Amniotic stem cell (primary cell): Measurements from ENCODE around the gene LITAFD.
"Not testable (repeated sequence)": the region's sequence is repeated elsewhere in the genome, so short reads cannot be mapped to it uniquely, and the experiment has no call there.

Source experiments
- DNase-seq: peaks from one replicate; lab custom pipeline; 2025; lab: John Stamatoyannopoulos, UW

The LITAFD gene

DNA sequence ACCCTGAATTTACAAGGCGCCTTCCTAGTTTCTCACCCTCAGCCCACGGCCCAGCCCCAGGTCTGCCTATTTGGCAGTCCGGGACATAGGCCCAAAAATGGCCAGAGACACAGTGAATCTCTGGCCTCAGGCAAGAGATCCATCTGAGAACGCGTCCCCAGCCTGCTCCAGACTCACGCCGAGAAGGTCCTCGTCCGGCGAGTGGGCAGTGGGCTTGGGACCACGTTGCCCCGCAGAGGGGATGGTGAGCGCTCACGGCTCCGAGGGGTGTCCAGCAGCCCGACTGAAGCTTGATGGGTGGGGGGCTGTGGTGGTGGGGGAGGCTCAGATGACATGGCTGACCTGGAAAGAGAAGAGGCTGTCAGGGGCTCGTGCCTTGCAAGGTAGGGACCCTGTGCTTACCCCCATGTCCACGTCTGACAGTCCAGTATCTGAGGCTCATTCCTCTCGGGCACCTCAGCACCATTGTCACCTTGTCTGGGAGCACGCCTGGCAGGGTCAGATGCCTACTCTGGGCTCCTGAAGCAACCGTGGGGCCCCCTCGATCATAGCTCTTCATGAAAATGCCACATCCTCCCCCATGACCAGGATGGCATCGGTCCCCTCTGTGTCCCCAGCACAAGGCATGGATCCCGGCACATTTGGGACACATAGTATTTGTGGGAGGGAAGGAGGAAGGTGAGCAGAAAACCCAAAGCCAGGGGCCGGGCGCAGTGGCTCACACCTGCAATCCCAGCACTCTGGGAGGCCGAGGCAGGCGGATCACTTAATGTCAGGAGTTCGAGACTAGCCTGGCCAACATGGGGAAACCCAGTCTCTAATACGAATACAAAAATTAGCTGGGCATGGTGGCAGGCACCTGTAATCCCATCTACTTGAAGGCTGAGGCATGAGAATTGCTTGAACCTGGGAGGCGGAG lies 22.9 kb upstream of the LITAFD start:
- no peak for DNase-seq

DNA sequence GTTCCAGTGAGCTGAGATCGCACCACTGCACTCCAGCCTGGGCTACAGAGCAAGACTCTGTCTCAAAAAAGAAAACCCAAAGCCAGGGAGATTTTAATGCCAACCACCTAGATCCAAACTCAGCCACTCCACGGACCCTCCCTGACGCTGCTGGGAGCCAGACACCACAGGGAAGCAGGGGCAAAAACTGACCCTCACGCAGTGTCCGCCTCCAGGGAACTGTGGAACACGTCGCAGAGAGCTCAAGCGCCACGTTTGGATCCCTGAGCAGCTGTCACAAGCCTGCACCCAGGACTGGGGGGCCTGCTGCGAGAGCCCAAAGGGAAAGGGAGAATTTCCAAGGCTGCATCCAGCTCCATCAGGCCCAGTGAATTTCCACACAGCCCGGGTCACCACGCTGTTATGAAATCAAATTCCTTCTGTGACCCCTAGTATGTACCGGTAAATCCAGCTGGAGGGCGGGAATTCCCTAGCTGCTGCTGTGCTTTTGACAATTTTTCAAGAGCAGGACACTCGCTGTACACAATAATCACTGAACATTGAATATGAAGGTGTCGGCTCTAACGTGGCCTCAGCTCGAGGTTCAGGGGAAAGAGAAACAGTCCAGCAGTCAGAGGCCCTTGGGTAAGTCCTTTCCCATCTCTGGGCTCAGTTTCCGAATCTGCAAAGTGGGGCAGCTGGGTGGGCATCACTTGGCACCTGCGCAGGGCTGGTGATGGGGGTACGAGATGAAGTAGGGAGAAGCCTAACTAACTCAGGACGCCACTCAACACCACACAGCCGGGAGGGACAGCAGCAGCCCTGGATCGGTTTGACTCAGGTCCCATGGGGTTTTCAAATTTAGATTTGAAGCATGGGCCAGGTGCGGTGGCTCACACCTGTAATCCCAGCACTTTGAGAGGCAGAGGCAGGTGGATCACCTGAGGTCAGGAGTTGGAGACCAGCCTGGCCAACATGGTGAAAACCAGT lies 22.0 kb upstream of the LITAFD start:
- DNase-seq: no peak

DNA sequence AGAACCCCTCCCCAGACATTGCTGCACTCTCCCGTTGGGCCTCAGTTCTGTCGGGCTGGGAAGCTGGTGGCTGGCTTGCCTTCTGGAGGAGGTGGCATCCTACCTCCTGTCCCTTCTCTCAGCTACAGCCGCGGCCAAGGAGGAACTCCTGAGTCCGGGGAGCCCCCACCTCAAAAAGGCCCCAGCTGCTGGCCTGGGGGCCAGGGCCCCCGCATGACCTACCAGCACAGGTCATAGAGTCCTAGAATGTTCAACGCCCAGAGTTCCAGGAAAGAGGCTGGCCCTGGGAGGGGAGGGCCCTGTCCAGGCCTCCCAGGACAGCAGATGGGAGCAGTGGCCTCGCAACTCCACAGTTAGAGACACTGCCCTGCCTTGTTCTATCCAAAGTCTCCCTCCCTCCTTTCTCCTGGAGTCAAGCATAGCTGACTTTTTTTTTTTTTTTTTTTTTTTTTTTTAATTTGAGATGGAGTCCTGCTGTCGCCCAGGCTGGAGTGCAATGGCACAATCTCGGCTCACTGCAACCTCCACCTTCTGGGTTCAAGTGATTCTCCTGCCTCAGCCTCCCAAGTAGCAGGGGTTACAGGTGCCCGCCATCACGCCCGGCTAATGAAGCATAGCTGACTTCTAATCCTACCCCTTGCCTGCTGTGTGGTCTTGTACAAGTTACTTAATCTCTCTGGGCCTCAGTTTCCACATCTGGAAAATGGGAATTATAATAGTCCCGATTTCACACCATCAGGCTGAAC lies 20.4 kb upstream of the LITAFD start:
- no peak for DNase-seq

DNA sequence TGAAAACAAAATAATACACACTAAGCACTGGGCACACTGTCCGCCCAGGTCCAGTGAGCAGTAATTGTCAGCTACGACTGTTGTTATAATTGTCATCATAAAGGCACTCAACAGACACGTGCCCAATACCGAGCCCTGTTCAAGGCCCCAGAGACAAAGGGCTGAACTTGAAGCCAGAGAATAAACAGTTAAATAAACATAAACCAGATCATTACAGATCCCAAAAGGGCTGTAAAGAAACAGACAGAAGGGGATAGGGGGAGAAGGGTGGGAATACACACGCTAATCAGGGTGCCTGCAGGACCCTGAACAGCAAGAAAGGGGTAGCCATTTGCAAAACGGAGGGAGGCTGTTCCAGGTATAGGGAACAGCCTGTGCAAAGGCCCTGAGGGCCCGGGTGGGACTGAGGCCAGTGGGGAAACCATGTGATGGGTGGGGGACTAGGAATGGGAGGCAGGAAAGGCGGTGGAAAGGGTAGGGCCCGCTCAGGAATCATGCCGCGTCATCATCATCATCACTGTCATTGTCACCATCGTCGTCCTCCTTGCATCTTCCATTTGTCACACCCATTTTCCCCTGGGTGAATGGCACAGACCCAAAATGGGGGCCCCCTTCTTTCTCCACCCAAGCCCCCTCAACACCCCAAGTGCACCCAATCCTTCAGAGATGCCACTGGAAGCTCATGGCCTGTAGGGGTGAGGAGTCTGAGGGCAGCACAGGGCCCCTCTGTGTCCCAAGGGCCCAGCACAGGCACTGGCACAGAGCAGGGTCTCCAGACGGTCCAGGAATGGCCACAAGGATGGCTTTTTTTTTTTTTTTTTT lies 19.6 kb upstream of the LITAFD start:
- DNase-seq: no peak

DNA sequence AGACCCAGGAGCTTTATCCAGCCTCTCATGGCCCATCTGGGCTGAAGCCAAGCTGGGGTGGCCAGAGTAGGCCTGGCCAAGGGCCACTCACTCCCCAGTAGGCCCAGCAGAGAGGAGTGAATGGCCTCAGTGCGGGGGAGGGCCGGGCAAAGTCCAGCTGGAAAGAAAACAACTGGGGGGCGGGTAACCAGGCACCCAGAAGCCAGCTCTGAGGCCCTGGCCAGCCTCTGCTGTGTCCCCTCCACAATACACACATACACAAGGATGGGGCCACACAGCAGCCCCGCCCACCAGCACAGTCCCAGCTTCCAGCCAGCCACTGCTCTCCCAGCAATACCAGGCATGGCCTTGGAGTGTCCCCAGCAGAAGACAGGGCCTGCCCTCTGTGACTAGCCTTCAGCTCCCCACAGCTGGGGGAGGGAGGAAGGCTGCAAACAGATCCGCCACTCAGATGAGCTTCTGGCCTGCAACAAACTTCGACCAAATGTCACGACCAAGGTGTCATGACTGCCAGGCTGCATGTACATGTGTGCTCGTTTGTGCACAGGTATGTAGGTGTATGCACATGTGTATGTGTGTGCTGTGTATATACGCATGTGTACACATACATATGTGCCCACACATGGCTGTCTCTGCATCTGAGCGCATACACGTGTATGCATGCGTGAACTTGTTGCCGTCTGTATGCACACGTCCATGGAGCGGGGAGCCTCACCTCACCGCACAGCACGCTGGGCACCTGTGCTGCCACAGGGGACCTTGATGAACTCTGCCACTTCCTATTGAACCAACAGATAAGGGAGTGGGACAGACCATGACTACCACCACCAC lies 18.3 kb upstream of the LITAFD start:
- no peak for DNase-seq

DNA sequence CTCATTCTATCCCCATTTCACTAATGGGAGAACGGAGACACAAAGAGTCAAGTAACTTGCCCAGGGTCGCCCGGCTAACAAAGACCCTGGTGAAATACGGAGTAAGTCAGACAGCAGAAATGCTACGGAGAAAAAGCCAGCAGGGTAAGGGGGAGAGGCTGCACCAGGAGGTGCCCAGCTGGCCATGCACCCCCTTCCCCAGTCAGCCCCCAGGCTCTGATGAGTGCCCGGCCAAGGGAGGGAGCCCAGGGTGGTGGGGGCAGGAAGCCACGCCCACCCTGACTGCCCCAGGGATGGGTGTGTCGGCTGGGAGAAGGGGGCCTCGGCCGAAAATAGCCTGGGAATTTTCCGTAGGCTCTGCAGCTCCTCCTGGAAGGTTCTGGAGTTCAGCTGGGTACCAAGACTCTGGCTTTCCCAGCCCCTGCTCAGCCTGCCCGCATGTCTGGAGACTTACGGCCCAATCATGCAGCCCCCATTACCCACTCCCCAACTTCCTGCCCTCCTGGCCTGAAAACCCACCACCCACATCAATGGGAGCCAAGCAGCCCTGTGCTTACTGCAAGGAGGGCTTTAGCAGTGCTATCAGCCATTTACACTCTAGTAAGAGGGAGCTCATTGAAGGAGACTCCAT lies 17.6 kb upstream of the LITAFD start:
- DNase-seq: no peak

DNA sequence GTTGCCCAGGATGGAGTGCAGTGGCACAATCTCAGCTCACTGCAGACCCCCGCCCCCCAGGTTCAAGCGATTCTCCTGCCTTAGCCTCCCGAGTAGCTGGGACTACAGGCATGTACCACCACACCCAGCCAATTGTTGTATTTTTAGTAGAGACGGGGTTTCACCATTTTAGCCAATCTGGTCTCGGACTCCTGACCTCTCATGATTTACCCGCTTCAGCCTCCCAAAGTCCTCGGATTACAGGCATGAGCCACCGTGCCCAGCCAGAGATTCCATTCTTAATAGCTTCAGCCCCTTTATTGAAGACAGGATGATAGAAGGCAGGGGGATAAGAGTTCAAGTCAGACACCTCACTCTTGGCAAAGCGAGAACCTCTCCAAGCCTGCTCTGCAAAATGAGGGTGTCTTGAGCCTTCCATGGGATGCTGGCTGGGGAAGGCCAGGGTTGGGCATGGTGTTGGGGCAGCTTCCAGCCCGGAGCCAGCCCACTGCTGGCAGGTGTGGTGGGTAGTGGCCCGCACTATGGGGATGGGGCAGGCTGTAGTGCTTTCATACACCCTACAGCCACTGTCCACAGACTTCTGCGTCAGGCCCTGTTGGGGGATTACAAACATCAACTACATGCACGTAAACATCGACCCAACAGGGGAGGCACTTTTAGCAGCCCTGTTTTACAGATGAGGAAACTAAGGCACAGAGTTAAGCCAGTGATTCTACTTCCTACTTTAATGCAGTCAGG lies 16.8 kb upstream of the LITAFD start:
- no peak for DNase-seq

DNA sequence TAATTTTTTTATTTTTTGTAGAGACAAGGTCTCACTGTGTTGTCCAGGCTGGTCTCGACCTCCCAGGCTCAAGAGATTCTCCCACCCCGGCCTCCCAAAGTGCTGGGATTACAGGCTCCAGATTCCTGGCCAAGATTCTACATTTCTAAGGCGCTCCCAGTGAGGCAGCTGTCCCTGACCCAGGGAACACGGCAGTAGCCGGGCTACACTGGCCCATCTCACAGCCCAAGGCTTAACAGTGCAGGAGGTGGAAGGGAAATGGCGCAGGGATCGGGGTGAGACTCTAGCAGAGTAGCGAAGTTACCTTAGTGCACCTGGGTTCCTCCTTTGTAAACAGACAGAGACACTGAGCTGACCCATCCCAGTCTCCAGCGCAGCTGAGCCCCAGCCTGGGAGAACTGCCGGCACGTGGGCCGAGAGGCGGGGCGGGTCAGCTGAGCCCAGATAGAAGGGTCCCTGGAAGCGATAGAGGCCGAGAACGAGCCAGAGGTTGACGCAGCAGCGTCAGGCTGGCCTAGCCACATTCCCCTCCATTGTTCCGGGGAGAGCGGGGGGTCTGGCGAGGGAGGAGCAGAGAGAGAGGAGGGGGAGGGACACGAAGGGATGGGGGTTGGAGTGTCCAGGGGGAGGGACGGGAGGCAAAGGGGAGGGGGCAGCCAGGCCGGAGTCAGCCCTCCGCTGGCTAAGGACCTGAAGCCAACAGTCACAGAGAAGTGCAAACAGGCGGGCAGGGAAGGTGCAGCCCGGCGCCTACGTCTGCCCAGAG lies 15.8 kb upstream of the LITAFD start:
- no peak for DNase-seq

DNA sequence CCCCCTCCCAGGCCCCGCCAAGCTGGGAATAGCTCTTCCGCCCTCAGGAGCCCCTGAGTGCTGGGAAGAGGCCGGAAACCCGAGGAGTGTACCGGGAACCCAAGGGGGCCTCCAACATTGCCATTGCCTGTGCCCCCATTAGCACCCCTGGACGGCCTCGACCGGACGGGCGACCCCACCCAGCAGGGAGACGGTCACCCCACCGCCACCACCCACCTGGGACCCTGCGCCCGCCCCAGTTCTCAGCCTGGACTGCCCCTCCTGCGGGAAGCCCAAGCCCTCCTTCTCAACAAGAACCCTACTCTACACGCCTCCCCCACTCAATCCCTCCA lies 15.3 kb upstream of the LITAFD start:
- DNase-seq: no peak

DNA sequence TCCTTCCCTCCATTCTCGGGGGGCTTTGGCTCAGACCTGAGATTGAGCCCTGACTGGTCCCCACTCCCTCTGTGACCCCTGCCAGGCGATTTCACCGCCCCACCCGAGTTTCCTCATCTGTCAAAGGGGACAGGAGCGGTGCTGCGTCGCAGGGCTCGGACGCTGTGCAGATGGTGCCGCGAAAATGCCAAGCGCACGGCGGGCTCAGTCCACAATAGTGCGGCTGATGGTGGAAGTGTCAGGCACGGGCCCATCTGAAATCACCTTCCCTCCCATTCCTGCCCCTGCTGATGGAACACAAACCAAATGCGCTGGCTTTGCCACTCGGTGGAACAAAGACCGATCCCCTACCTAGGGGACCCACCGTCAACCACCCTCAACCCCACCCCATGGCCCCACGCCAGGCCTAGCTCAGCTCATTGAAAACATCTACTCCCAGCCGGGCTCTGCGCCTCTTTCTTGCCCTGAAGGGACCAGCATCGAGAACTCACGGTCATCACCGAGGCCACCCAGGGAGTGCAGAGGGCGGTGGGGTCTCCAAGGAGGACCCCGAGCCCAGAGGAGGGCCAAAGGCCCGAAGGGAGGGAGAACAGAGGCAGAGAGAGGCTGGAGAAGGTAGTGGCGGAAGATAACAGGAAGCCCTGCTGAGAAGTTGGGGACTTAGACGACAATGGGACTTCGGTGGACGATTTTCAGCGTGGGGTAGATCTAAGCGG lies 14.8 kb upstream of the LITAFD start:
- no peak for DNase-seq

DNA sequence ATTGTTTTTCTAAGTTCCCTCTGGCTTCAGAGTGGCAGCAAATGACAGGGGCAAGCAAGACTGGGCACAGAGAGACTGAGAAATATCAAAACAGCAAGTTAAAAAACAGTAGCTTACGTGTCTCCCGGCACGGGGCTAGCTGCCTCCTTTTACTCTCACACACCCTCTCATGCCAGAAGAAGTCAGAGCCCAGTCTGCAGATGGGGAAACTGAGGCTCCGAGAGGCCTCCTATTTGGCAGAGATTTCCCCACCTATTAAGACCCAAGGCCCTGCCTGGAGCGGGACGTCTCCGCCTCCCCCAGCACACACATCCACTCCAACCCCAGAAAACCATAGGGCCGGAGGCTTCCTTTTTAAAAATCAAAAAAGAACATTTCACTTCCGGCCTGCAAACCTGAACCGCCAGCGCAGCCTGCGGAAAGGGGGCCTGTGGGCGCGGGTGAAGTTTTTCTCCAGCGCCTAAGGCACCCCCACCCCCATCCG lies 14.2 kb upstream of the LITAFD start:
- DNase-seq: no peak

DNA sequence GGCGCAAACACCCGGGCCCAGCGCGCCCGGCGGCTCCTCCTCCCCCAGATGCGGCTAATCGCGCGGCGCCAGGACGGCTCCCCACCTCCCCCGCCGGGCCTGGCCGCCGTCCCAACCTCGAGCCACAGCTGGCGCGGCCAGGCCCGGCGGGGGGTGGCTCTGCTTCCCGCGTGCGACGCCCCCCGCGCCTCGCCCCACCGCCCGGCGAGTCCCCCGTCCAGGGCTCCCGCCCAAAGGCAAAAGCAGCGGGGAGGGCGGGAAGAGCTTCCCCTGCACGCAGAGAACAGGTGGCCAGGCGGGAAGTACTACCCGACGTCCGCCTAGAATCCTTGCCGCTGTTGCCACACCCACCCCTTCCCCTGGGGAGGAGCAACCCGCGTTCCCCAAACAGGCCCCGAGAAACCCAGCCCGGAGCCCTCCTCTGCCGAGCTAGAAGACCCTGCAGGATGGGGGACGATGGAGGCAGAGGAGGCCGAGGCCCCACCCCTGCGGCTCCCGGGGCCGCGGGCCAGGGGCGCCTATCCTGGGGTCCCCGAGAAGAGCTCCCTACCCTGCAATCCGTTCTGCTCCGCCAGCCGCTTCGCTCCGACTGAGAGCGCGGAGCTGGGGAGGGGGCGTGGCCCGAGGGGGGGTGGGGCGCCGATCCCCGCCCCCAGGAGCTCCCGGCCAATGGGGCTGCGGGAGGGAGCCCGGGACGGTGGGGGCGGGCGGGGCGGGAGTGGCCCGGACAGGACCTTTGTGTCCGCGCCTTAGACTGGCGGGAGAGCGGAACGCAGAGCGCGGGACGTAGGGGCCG lies 13.5 kb upstream of the LITAFD start, which contains the start of gene CARHSP1:
TSS of gene CARHSP1 (minus strand) at position 591 of the 796 bp plus-strand sequence. CDS start 9,678 bp downstream, outside the sequence.
- DNase-seq: peak; percentile 80

DNA sequence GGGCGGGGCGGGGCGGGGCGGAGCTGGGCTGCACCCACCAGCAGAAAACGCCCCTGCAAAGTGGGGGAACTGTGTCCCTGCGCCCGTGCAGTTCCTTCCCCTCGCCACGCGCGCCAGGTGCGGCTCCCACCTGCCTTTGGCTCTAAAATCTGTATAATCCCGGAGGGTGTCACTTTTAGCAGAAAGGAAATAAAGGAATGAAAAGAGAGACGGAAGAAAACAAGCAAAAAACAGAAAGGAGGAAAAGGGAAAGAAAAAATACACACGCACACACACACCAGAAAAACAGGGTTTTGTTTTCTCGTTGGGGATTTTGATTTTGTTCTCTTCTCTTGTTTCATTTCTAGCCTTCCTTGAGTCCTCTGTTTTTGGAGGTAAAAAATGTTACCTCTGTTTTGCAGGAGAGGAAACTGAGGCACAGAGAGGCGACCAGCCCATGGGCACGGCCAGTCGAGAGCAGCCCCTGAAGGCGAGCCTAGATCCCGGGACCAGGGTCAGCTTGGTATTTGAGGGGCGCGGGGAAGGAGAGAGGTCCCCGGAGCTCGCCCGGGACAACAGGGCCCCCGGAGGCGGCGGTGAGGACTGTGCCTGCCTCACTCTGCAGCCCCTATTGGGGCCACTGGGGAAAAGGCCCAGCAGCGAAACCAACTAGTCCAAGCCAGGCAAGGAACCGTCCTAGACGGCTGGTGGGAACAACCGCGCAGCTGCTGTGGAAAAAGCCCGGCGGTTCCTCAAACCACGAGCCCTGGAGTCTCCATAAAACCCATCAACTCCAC lies 12.8 kb upstream of the LITAFD start:
- no peak for DNase-seq

DNA sequence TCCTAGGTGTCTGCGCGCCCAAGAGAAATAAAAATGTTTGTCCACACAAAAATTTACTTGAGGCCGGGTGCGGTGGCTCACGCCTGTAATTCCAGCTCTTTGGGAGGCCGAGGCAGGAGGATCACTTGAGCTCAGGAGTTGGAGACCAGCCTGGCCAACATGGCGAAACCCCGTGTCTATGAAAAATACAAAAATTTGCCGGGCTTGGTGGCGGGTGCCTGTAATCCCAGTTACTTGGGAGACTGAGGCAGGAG lies 12.2 kb upstream of the LITAFD start:
- not testable (repeated sequence) for DNase-seq

DNA sequence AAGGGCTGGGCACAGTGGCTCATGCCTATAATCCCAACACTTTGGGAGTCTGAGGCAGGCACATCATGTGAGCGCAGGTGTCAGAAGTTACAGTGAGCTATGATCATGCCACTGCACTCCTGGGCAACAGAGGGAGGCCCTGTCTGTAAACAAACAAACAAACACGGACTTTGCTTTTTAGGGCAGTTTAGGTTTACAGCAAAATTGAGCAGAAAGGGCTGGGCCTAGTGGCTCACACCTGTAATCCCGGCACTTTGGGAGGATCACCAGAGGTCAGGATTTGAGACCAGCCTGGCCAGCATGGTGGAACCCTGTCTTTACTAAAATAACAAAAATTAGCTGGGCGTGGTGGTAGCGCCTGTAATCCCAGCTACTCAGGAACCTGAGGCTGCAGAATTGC lies 10.1 kb upstream of the LITAFD start:
- no peak for DNase-seq
